Left lung (tissue), 10 donors: Measurements from ENCODE around the gene VSTM4. TPM values are rescaled to one million over a fixed set of nuclear protein-coding genes. Genes with fewer than 3 reads are reported as not detected.
A peak's percentile ranks its signal among the peaks of the same experiment; 100 is the strongest.

Source experiments
- ATAC-seq: fragments of 200-7000 bp; cut with Tn5 transposase; one replicate; pipeline ENCODE4 v1.9.1; 2020; ENCODE audit warnings: moderate library complexity
- DNase-seq, 4 donors: peaks; one replicate each; pipeline ENCODE4 v3.0.0-alpha.2; 2013 to 2020
- H3K27ac ChIP-seq, 2 donors: fragments of 200-600 bp; sonication (generic) in 1 of 2; one replicate each; pipeline versions ENCODE4 v1.5.0 to v1.8.0; 2020 to 2021
- H3K27me3 ChIP-seq, 2 donors: fragments of 200-600 bp; sonication (generic) in 1 of 2; one replicate each; pipeline versions ENCODE4 v1.5.0 to v1.8.0; 2020 to 2021
- H3K36me3 ChIP-seq, 2 donors: fragments of 200-600 bp; sonication (generic) in 1 of 2; one replicate each; pipeline versions ENCODE4 v1.5.0 to v1.8.0; 2020 to 2021
- H3K4me1 ChIP-seq, 2 donors: fragments of 200-600 bp; one replicate each; pipeline ENCODE4 v1.8.0; 2021
- H3K4me3 ChIP-seq, 2 donors: fragments of 200-600 bp; sonication (generic) in 1 of 2; one replicate each; pipeline versions ENCODE4 v1.5.0 to v1.8.0; 2020 to 2021; ENCODE audit warnings: mild to moderate bottlenecking in 1 of 2
- H3K9me3 ChIP-seq, 2 donors: fragments of 200-600 bp; sonication (generic) in 1 of 2; one replicate each; pipeline versions ENCODE4 v1.5.0 to v1.8.0; 2020 to 2021
- intact Hi-C, 2 donors: fragments of 100-400 bp; cut with DNase I; formaldehyde crosslinking; loops; one replicate each; pipeline versions ENCODE4 v1.11.2 to v1.14.2; 2022
- polyA plus RNA-seq, 6 donors: library from polyadenylated mRNA; unstranded; fragments of 120-200 nt; gene quantifications; one replicate each; pipeline ENCODE4 v1.2.1, GENCODE V29; 2013; ENCODE audit not compliant: insufficient read length in 6 of 6
- total RNA-seq, 2 donors: library from RNA; stranded (reverse); fragmentation: NEBNext Ultra II Directional; extraction: Animal tissue kit (Norgen Biotek cat#: 25700); gene quantifications; one replicate each; pipeline ENCODE4 v1.2.1, GENCODE V29; 2021
- TF ChIP-seq, protein P1 (sequence below), 2 donors: fragments of 200-600 bp; sonication (generic) in 1 of 2; IDR thresholded peaks; one replicate each; pipeline versions ENCODE4 v1.5.0 to v1.8.0; 2021; ENCODE audit warnings: antibody characterized with exemption in 2 of 2
- donor health status: DM: no; HTN: yes; CAD: no.
- donor health status: DM: no; HTN: no; CAD: no.

The VSTM4 gene
- total and polyA plus RNA-seq, 8 donors: 11.0 to 36.9 (median 30.8) TPM

DNA sequence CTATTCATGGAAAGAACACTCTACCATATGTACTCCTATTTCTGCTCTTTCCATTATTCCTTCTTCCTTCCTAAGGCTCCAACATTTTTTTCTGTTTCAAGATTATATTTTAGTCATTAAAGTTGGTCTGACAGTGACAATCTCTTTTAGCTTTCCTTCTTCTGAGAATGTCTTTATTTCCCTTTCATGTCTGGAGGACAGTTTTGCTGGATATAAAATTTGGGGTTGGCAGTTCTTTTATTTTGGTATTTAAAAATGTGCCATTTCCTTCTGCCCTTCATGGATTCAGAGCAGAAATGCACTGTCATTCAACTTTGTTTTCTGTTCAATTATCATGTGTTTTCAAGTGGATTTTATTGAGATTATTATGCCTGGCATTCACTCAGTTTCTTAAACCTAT lies 53.1 kb downstream of the VSTM4 start:
- Histone ChIP-seq H3K4me1 (no peaks in the 10 kb centered on the region), H3K27me3 (no peaks in the 10 kb centered on the region), H3K9me3 (peaks cover 0 to 14% of the 10 kb centered on the region in 2 donors), H3K4me3 (no peak overlapping the region), H3K27ac (no peak overlapping the region), H3K36me3 (no peaks in the 10 kb centered on the region)
- DNase-seq: no peak
- no peak for ATAC-seq
- TF ChIP-seq, protein P1, sequence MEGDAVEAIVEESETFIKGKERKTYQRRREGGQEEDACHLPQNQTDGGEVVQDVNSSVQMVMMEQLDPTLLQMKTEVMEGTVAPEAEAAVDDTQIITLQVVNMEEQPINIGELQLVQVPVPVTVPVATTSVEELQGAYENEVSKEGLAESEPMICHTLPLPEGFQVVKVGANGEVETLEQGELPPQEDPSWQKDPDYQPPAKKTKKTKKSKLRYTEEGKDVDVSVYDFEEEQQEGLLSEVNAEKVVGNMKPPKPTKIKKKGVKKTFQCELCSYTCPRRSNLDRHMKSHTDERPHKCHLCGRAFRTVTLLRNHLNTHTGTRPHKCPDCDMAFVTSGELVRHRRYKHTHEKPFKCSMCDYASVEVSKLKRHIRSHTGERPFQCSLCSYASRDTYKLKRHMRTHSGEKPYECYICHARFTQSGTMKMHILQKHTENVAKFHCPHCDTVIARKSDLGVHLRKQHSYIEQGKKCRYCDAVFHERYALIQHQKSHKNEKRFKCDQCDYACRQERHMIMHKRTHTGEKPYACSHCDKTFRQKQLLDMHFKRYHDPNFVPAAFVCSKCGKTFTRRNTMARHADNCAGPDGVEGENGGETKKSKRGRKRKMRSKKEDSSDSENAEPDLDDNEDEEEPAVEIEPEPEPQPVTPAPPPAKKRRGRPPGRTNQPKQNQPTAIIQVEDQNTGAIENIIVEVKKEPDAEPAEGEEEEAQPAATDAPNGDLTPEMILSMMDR (IDR thresholded peaks at IDR 0.05): no peak
- intact Hi-C loops: no loop called here

DNA sequence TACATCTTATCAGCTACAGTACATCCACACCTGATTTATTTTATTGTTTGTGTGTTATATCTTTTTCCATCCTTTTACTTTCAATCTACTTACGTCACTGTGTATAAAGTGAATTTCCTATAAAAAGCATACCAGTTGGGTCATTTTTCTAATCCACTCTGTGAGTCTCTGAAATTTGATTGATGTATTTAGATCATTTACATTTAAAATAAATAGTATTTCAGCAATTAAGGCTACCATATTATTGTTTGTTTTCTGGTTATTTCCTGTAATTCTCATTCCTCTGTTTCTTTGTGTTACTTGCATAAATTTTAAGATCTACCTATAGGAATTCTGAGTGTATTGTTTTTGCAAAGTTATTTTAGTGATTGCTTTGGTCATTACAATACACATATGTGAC lies 53.7 kb downstream of the VSTM4 start:
- H3K36me3 ChIP-seq: no peaks in the 10 kb centered on the region
- H3K9me3 ChIP-seq: peaks cover 0 to 14% of the 10 kb centered on the region in 2 donors
- no peak for DNase-seq
- ATAC-seq: no peak
- no peaks in the 10 kb centered on the region for H3K27me3 ChIP-seq
- intact Hi-C loops: no loop called here
- TF ChIP-seq, protein P1 (IDR thresholded peaks at IDR 0.05): no peak
- H3K4me3 ChIP-seq: no peak overlapping the region
- H3K27ac ChIP-seq: no peak overlapping the region
- no peaks in the 10 kb centered on the region for H3K4me1 ChIP-seq

DNA sequence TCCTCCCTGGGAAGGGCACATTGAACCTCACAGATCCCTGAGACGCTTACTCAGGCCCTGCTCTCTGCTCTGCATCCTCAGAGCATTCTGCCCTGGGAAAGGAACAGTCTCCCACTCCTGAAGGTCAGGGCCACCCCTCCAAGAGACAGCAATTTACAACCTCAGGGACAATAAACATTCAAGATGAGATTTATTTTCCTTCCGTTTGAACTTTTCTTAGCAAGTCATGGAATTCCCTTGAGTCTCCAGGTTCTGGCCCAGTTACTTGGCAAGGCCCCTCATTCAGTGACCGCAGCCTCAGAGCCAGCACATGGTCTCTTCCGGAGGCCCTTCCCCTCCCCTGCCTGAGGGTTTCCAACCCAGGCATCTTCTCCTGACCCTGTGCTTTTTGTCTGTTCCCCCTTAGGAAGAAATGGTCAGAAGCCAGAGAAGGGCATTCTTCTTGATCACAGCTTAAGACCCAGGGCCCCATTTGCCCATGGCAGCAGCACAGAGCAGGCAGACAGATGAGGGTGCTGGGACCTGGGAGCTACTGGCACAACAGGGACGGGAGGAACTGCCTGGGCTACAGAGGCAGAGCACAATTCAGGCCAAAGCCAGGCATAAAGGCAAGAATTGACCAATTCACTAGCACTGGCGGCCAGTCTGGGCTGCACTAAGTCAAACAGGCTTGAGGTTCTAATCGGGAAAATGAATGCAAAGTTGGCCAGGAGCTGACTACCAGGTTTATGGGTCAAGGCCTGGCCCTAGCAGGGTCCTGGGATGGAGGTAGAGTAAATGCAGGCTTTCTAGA lies 56.7 kb downstream of the VSTM4 start:
- Histone ChIP-seq H3K36me3 (no peaks in the 10 kb centered on the region), H3K9me3 (peaks cover 0 to 14% of the 10 kb centered on the region in 2 donors), H3K27me3 (no peaks in the 10 kb centered on the region), H3K4me1 (no peaks in the 10 kb centered on the region), H3K27ac (no peak overlapping the region), H3K4me3 (no peak overlapping the region)
- TF ChIP-seq, protein P1 (IDR thresholded peaks at IDR 0.05): no peak
- intact Hi-C loops: no loop called here
- DNase-seq (no peak), ATAC-seq (no peak)

DNA sequence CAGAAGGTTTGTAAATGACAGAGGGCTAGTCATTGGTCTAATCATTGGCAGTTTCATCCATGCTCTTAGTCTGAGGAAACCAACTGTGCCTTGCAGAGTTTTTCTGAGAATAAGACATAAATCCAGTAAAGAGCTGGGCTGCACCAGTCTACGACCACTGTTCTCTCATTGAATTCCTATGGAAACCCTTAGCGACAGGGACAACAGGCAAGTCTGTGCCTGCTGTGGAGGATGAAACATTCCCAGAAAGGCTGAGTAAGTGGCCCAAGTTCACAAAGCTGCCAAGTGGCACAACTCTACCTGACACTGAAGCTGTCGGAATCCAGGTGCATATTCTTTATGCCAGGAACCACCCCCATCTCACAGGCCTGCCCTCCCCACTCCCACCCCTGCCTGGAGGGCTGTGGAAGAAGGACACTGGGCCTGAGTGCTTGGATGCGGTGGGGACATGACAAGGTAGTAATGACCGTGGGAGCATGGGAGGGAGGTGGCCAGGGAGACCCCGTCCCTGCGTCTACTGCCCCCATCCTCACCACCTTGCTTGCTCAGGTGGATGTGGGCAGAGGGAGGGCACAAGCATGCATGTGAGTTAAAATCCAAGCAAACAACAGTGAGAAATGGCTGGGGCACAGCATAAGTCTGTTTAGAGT lies 58.0 kb downstream of the VSTM4 start:
- Histone ChIP-seq H3K27ac (no peak overlapping the region), H3K4me3 (no peak overlapping the region), H3K27me3 (no peaks in the 10 kb centered on the region), H3K9me3 (peaks cover 0 to 10% of the 10 kb centered on the region in 2 donors), H3K4me1 (no peaks in the 10 kb centered on the region), H3K36me3 (no peaks in the 10 kb centered on the region)
- DNase-seq (no peak), ATAC-seq (no peak)
- TF ChIP-seq, protein P1 (IDR thresholded peaks at IDR 0.05): no peak
- intact Hi-C loops: no loop called here

DNA sequence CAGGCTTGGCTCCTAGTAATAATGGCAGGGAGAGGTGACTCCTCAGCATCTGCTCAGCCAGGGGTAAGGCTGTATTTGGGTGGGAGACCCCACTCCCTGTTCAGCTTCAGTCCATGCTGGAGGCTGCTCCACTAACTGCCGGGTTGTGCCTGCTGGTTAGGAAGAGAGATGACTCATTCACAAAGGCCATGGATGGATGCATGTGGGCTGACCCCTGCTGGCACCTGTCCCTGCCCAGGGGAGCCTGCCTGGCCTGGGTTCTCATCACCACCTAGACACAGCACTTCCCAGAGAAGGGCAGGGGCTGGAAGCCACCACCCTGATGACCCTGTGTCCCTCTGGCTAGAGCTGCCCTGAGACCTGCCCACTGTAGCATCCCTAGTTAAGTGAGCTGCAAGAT lies 59.0 kb downstream of the VSTM4 start:
- TF ChIP-seq, protein P1 (IDR thresholded peaks at IDR 0.05): no peak
- Histone ChIP-seq H3K4me1 (no peaks in the 10 kb centered on the region), H3K4me3 (no peak overlapping the region), H3K27me3 (no peaks in the 10 kb centered on the region), H3K9me3 (peaks cover 0 to 2% of the 10 kb centered on the region in 2 donors), H3K36me3 (no peaks in the 10 kb centered on the region), H3K27ac (no peak overlapping the region)
- no peak for DNase-seq
- peak; percentile 22 for ATAC-seq
- intact Hi-C loops: no loop called here
